Endothelial cell of umbilical vein (primary cell): Measurements from ENCODE around the gene SYNGR3. TPM values are rescaled to one million over a fixed set of nuclear protein-coding genes. Genes with fewer than 3 reads are reported as not detected.
"Not testable (repeated sequence)": the region's sequence is repeated elsewhere in the genome, so short reads cannot be mapped to it uniquely, and the experiment has no call there.

Experiments
- BruUV-seq: library from RNA; stranded (reverse); fragments of 400-500 nt; replicated peaks from 2 replicates; lab custom pipeline; 2021; lab: Mats Ljungman, UMichigan
- CTCF ChIA-PET: fragments of 300-600, 350-600 bp; sonication (Branson Sonifier 250); formaldehyde crosslinking; loops from one replicate; lab custom pipeline; 2021; ENCODE audit warnings: antibody characterized with exemption, inconsistent platforms; lab: Charles Lee
- POLR2A ChIA-PET: fragments of 300-600, 350-600 bp; sonication (Branson Sonifier 250); formaldehyde crosslinking; loops from one replicate; lab custom pipeline; 2021; ENCODE audit warnings: antibody characterized with exemption, inconsistent platforms; lab: Charles Lee
- DNase-seq: peaks from one replicate; pipeline ENCODE4 v3.0.0-alpha.2; 2011; ENCODE audit warnings: low read depth, low spot score
- FAIRE-seq: peaks from 2 replicates; lab custom pipeline; 2011; peaks lifted over from hg19 to GRCh38; lab: Jason Lieb, UNC
- H2AFZ ChIP-seq: 2 replicates; pipeline ENCODE4 v1.6.0; 2012; ENCODE audit warnings: low read depth, low read length, control low read depth, inconsistent platforms
- H3K27ac ChIP-seq: 2 replicates; pipeline ENCODE4 v1.5.1; 2011; ENCODE audit warnings: low read depth, mild to moderate bottlenecking, control low read depth, low read length, moderate library complexity; ENCODE audit not compliant: insufficient read depth
- H3K27me3 ChIP-seq, 2 experiments: 2 replicates each; pipeline versions ENCODE4 v1.6.0 to v1.6.1; 2011; ENCODE audit warnings: low read length in 2 of 2, mixed read lengths in 1 of 2; ENCODE audit not compliant: control insufficient read depth in 2 of 2, insufficient read depth in 2 of 2
- H3K36me3 ChIP-seq, 2 experiments: 2 replicates in 1 of 2; 3 replicates in 1 of 2; pipeline ENCODE4 v1.5.1; 2011; ENCODE audit warnings: low read length in 2 of 2, mild to moderate bottlenecking in 1 of 2, moderate library complexity in 1 of 2; ENCODE audit not compliant: control insufficient read depth in 2 of 2, insufficient read depth in 2 of 2; ENCODE audit errors: extremely low read depth in 1 of 2
- H3K4me1 ChIP-seq: 3 replicates; pipeline ENCODE4 v1.5.1; 2011; ENCODE audit warnings: mild to moderate bottlenecking, low read length; ENCODE audit not compliant: control insufficient read depth, insufficient read depth; ENCODE audit errors: extremely low read depth
- H3K4me2 ChIP-seq: 2 replicates; pipeline ENCODE4 v1.6.1; 2011; ENCODE audit warnings: low read length, control low read depth, mixed read lengths; ENCODE audit not compliant: insufficient read depth
- H3K4me3 ChIP-seq, 3 experiments: fragments of 200-600 bp in 1 of 3; sonication (generic), shearing (Covaris generic) in 1 of 3; replicated peaks in 1 of 3; 2 replicates each; pipeline ENCODE4 v1.5.1; 2011 to 2016; ENCODE audit warnings: control low read depth in 3 of 3, low read length in 3 of 3, mild to moderate bottlenecking in 2 of 3, inconsistent platforms in 1 of 3, low read depth in 1 of 3, moderate library complexity in 1 of 3; ENCODE audit not compliant: insufficient read depth in 1 of 3
- H3K79me2 ChIP-seq: 2 replicates; pipeline ENCODE4 v1.6.0; 2012; ENCODE audit warnings: low read length, inconsistent platforms; ENCODE audit not compliant: control insufficient read depth, insufficient read depth
- H3K9ac ChIP-seq: replicated peaks from 2 replicates; pipeline ENCODE3; 2011; ENCODE audit warnings: low read length, control low read depth; ENCODE audit not compliant: insufficient read depth; ENCODE audit errors: extremely low read depth
- H3K9me1 ChIP-seq: replicated peaks from 3 replicates; pipeline ENCODE4 v1.6.0; 2011; ENCODE audit warnings: mild to moderate bottlenecking, low read length; ENCODE audit not compliant: control insufficient read depth, insufficient read depth; ENCODE audit errors: extremely low read depth
- H3K9me3 ChIP-seq: replicated peaks from 2 replicates; pipeline ENCODE4 v1.5.1; 2012; ENCODE audit warnings: low read length, inconsistent platforms; ENCODE audit not compliant: control insufficient read depth, insufficient read depth
- H4K20me1 ChIP-seq: replicated peaks from 2 replicates; pipeline ENCODE3; 2011; ENCODE audit warnings: mild to moderate bottlenecking, low read length; ENCODE audit not compliant: control insufficient read depth, insufficient read depth; ENCODE audit errors: extremely low read depth
- EZH2 ChIP-seq: IDR thresholded peaks from 2 replicates; pipeline ENCODE4 v1.6.1; 2012; ENCODE audit warnings: borderline replicate concordance, low read depth, mild to moderate bottlenecking, moderate library complexity, low read length, inconsistent platforms; ENCODE audit not compliant: severe bottlenecking
- FOS ChIP-seq: IDR thresholded peaks from 2 replicates; pipeline ENCODE4 v1.6.1; 2011; ENCODE audit warnings: mild to moderate bottlenecking, low read length, moderate library complexity, borderline replicate concordance; ENCODE audit not compliant: insufficient read depth
- GATA2 ChIP-seq: IDR thresholded peaks from 2 replicates; pipeline ENCODE4 v1.7.0; 2011; ENCODE audit warnings: low read depth, mild to moderate bottlenecking, moderate library complexity, mixed read lengths, low read length; ENCODE audit not compliant: insufficient read length, insufficient read depth
- JUN ChIP-seq: IDR thresholded peaks from 2 replicates; pipeline ENCODE4 v1.6.1; 2011; ENCODE audit warnings: borderline replicate concordance, low read depth; ENCODE audit not compliant: insufficient read length, insufficient read depth
- MAX ChIP-seq: IDR thresholded peaks from 2 replicates; pipeline ENCODE4 v1.6.1; 2011; ENCODE audit not compliant: insufficient read depth, insufficient read length
- MYC ChIP-seq: IDR thresholded peaks from one replicate; pipeline ENCODE4 v1.6.1; 2011; ENCODE audit warnings: mild to moderate bottlenecking, low read depth, low read length
- POLR2A ChIP-seq: IDR thresholded peaks from 2 replicates; pipeline ENCODE4 v1.6.1; 2012; ENCODE audit warnings: low read depth, mild to moderate bottlenecking, control low read depth, low read length
- POLR2AphosphoS5 ChIP-seq: IDR thresholded peaks from 2 replicates; pipeline ENCODE4 v1.6.1; 2012; ENCODE audit warnings: low read depth, mild to moderate bottlenecking, control low read depth, low read length, moderate library complexity; ENCODE audit not compliant: insufficient read depth
- dilution Hi-C: fragments of 300-500 bp; cut with MboI; formaldehyde crosslinking; loops from one replicate; pipeline ENCODE4 v1.15.0; 2019; ENCODE audit warnings: low sequenced_read_pairs; ENCODE audit not compliant: extremely low pct_ligation_motif_present
- intact Hi-C: fragments of 100-400 bp; cut with micrococcal nuclease; formaldehyde crosslinking; loops from one replicate; pipeline ENCODE4 v1.10.0; 2022
- polyA plus RNA-seq, 4 experiments: library from polyadenylated mRNA; depleted of rRNA in 3 of 4; stranded (reverse) in 3 of 4; unstranded in 1 of 4; fragments of >200 nt; gene quantifications; 2 replicates each; pipeline versions ENCODE4 v1.2.1 to v1.2.3, GENCODE V29; 2011 to 2012; ENCODE audit warnings: missing spikeins in 1 of 4
- total RNA-seq: library from RNA; stranded (reverse); gene quantifications from 2 replicates; pipeline ENCODE4 v1.2.3, GENCODE V29; 2021
- TF ChIP-seq, protein P1 (sequence below), 2 donors: IDR thresholded peaks; 1 replicate in 1 of 2; 2 replicates in 1 of 2; pipeline ENCODE4 v1.5.1; 2011; ENCODE audit warnings: low read length in 2 of 2, mild to moderate bottlenecking in 2 of 2, moderate library complexity in 2 of 2, control low read depth in 1 of 2, inconsistent platforms in 1 of 2, low read depth in 1 of 2; ENCODE audit not compliant: insufficient read depth in 1 of 2; ENCODE audit errors: extremely low read depth in 1 of 2

Gene SYNGR3
- total and polyA plus RNA-seq, 2 donors (not counting 3 experiments of a cell fraction or from before 2014, with no cell fraction given), result 0.95 to 1.4 TPM

- no peak for FAIRE-seq
- H3K9ac ChIP-seq, result no peak overlapping the region
- no peaks in the 10 kb centered on the region for H3K27me3 ChIP-seq
- DNase-seq, result no peak
- no peaks in the 10 kb centered on the region for H3K9me3 ChIP-seq
- no peaks in the 10 kb centered on the region for H3K4me1 ChIP-seq
- H3K79me2 ChIP-seq, result no peaks in the 10 kb centered on the region
- H3K9me1 ChIP-seq, result no peaks in the 10 kb centered on the region
- no peak overlapping the region for H3K4me3 ChIP-seq
- no TSS peak for BruUV-seq
- dilution Hi-C loops, result no loop called here
- no peak overlapping the region for H3K27ac ChIP-seq
- CTCF ChIA-PET, result interaction anchor here (1.5 kb wide), 1 partner anchor 11 kb away, joined by 3 read pairs; the partner anchor contains the start of gene RPS2
- H3K36me3 ChIP-seq, result no peaks in the 10 kb centered on the region
- H3K4me2 ChIP-seq, result no peak overlapping the region
- H4K20me1 ChIP-seq, result no peaks in the 10 kb centered on the region
- POLR2A ChIA-PET, result no interaction called here
- TF ChIP-seq GATA2, result no peak
- TF ChIP-seq, protein P1, sequence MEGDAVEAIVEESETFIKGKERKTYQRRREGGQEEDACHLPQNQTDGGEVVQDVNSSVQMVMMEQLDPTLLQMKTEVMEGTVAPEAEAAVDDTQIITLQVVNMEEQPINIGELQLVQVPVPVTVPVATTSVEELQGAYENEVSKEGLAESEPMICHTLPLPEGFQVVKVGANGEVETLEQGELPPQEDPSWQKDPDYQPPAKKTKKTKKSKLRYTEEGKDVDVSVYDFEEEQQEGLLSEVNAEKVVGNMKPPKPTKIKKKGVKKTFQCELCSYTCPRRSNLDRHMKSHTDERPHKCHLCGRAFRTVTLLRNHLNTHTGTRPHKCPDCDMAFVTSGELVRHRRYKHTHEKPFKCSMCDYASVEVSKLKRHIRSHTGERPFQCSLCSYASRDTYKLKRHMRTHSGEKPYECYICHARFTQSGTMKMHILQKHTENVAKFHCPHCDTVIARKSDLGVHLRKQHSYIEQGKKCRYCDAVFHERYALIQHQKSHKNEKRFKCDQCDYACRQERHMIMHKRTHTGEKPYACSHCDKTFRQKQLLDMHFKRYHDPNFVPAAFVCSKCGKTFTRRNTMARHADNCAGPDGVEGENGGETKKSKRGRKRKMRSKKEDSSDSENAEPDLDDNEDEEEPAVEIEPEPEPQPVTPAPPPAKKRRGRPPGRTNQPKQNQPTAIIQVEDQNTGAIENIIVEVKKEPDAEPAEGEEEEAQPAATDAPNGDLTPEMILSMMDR (IDR thresholded peaks at IDR 0.05; ENCODE audit: extremely low read depth in 1 of 2, insufficient read depth in 1 of 2, low read depth in 1 of 2, low read length in 2 of 2), result no peak
- TF ChIP-seq JUN, result no peak
- TF ChIP-seq MAX, result no peak
- TF ChIP-seq EZH2, result no peak
- no peak for TF ChIP-seq POLR2AphosphoS5
- no peak for TF ChIP-seq POLR2A
- TF ChIP-seq FOS, result no peak
- no peak for TF ChIP-seq MYC
- H2AFZ ChIP-seq, result no peak overlapping the region
- intact Hi-C loops, result no loop called here
These were observed 36.0 kb upstream of the SYNGR3 start for GRCh38 chr16:1953734-1954133.

- BruUV-seq, result not testable (repeated sequence)
These were observed 32.2 kb upstream of the SYNGR3 start for GRCh38 chr16:1957434-1958142.

More at GRCh38 chr16:1957434-1958142, 32.2 kb upstream of the SYNGR3 start:
- FAIRE-seq, H3K27me3 ChIP-seq, H3K27ac ChIP-seq, H3K36me3 ChIP-seq, DNase-seq, dilution Hi-C loops, CTCF ChIA-PET, POLR2A ChIA-PET, H3K9me3 ChIP-seq, H4K20me1 ChIP-seq, H3K4me2 ChIP-seq, intact Hi-C loops, H3K9me1 ChIP-seq, H3K4me3 ChIP-seq, H3K9ac ChIP-seq, H3K4me1 ChIP-seq, H2AFZ ChIP-seq: not testable (repeated sequence)
- H3K79me2 ChIP-seq, result peaks cover 19% of the 10 kb centered on the region
